ENCODE data around the gene SH3TC1. TPM values are rescaled to one million over a fixed set of nuclear protein-coding genes. Genes with fewer than 3 reads are reported as not detected.

The SH3TC1 gene
- total RNA-seq, 1 donor from 2014 or later: 18.9 TPM

- TF ChIP-seq CTCF (IDR thresholded peaks at IDR 0.05; ENCODE audit: insufficient read depth, low read length, poor library complexity, severe bottlenecking): no peak
- Histone ChIP-seq H3K4me3 (ENCODE audit: low read depth, low read length) (no peak overlapping the region), H3K36me3 (ENCODE audit: control insufficient read depth, insufficient read depth, low read length) (no peaks in the 10 kb centered on the region), H3K27me3 (ENCODE audit: control insufficient read depth, insufficient read depth, low read length) (no peaks in the 10 kb centered on the region)
- DNase-seq (ENCODE audit: low read depth): no peak
Observed at GRCh38 chr4:8258552-8259212, 59.6 kb downstream of the SH3TC1 start.

GRCh38 chr4:8259743-8260430 lies 60.8 kb downstream of the SH3TC1 start:
- no peak for DNase-seq (ENCODE audit: low read depth)
- Histone ChIP-seq H3K27me3 (ENCODE audit: control insufficient read depth, insufficient read depth, low read length) (no peaks in the 10 kb centered on the region), H3K36me3 (ENCODE audit: control insufficient read depth, insufficient read depth, low read length) (no peaks in the 10 kb centered on the region), H3K4me3 (ENCODE audit: low read depth, low read length) (no peak overlapping the region)
- no peak for TF ChIP-seq CTCF (IDR thresholded peaks at IDR 0.05; ENCODE audit: insufficient read depth, low read length, poor library complexity, severe bottlenecking)

GRCh38 chr4:8260656-8261111 lies 61.6 kb downstream of the SH3TC1 start:
- Histone ChIP-seq H3K27me3 (ENCODE audit: control insufficient read depth, insufficient read depth, low read length) (peaks cover 4% of the 10 kb centered on the region), H3K4me3 (ENCODE audit: low read depth, low read length) (no peak overlapping the region), H3K36me3 (ENCODE audit: control insufficient read depth, insufficient read depth, low read length) (no peaks in the 10 kb centered on the region)
- DNase-seq (ENCODE audit: low read depth): no peak
- TF ChIP-seq CTCF (IDR thresholded peaks at IDR 0.05; ENCODE audit: insufficient read depth, low read length, poor library complexity, severe bottlenecking): no peak

- peaks cover 4% of the 10 kb centered on the region for H3K27me3 ChIP-seq (ENCODE audit: control insufficient read depth, insufficient read depth, low read length)
- TF ChIP-seq CTCF (IDR thresholded peaks at IDR 0.05; ENCODE audit: insufficient read depth, low read length, poor library complexity, severe bottlenecking): no peak
- H3K4me3 ChIP-seq (ENCODE audit: low read depth, low read length): no peak overlapping the region
- DNase-seq (ENCODE audit: low read depth): no peak
- no peaks in the 10 kb centered on the region for H3K36me3 ChIP-seq (ENCODE audit: control insufficient read depth, insufficient read depth, low read length)
Observed at GRCh38 chr4:8261851-8262535, 62.9 kb downstream of the SH3TC1 start.

- H3K4me3 ChIP-seq (ENCODE audit: low read depth, low read length): no peak overlapping the region
- peaks cover 4% of the 10 kb centered on the region for H3K27me3 ChIP-seq (ENCODE audit: control insufficient read depth, insufficient read depth, low read length)
- no peak for DNase-seq (ENCODE audit: low read depth)
- H3K36me3 ChIP-seq (ENCODE audit: control insufficient read depth, insufficient read depth, low read length): no peaks in the 10 kb centered on the region
- no peak for TF ChIP-seq CTCF (IDR thresholded peaks at IDR 0.05; ENCODE audit: insufficient read depth, low read length, poor library complexity, severe bottlenecking)
Observed at GRCh38 chr4:8262637-8263322, 63.7 kb downstream of the SH3TC1 start.
